Body of pancreas (tissue), 4 donors: ENCODE measurements around the gene PKP4.

Experiments used
- CTCF ChIP-seq, 7 experiments: fragments of 450-650 bp in 4 of 7; fragments of 200-600 bp in 3 of 7; sonication (generic) in 3 of 7; IDR thresholded peaks; one replicate each; pipeline ENCODE4 v1.5.1; 2016 to 2019; ENCODE audit warnings: antibody characterized with exemption in 7 of 7
- POLR2A ChIP-seq, 3 donors: fragments of 450-650 bp; IDR thresholded peaks; one replicate each; pipeline ENCODE4 v1.6.1; 2016; ENCODE audit warnings: antibody characterized with exemption in 3 of 3, mild to moderate bottlenecking in 2 of 3

GRCh38 chr2:158463496-158464095 lies 6.8 kb downstream of the PKP4 start:
- TF ChIP-seq POLR2A (IDR thresholded peaks at IDR 0.05) = no peak
- no peak for TF ChIP-seq CTCF (IDR thresholded peaks at IDR 0.05)
